Calu3 (cell line): ENCODE results near the gene ELAC1. TPM values are rescaled to one million over a fixed set of nuclear protein-coding genes. Genes with fewer than 3 reads are reported as not detected.

ENCODE experiments used
- BruUV-seq: library from RNA; stranded (reverse); fragments of 400-500 nt; replicated peaks from 2 replicates; lab custom pipeline; 2021; lab: Mats Ljungman, UMichigan
- CTCF ChIA-PET: fragments of 300-600 bp; sonication (Branson Sonifier 250); formaldehyde crosslinking; loops from one replicate; lab custom pipeline; 2022; ENCODE audit warnings: antibody characterized with exemption; lab: Charles Lee
- DNase-seq: peaks from one replicate; pipeline ENCODE4 v3.0.0; 2022
- H3K27ac Mint-ChIP-seq: one replicate; pipeline ENCODE4 v1.8.0; 2022; ENCODE audit warnings: mixed read lengths; ENCODE audit not compliant: unreplicated experiment
- H3K27me3 Mint-ChIP-seq: one replicate; pipeline ENCODE4 v1.8.0; 2022; ENCODE audit warnings: mixed read lengths; ENCODE audit not compliant: unreplicated experiment
- H3K36me3 Mint-ChIP-seq: one replicate; pipeline ENCODE4 v1.8.0; 2022; ENCODE audit warnings: mild to moderate bottlenecking, moderate library complexity, mixed read lengths; ENCODE audit not compliant: insufficient read depth, unreplicated experiment
- H3K4me1 Mint-ChIP-seq: one replicate; pipeline ENCODE4 v1.8.0; 2022; ENCODE audit warnings: mild to moderate bottlenecking, low read depth, mixed read lengths; ENCODE audit not compliant: unreplicated experiment
- H3K4me3 Mint-ChIP-seq: one replicate; pipeline ENCODE4 v1.8.0; 2022; ENCODE audit warnings: mild to moderate bottlenecking, low read depth, moderate library complexity, mixed read lengths; ENCODE audit not compliant: unreplicated experiment
- H3K9me3 Mint-ChIP-seq: one replicate; pipeline ENCODE4 v1.8.0; 2022; ENCODE audit warnings: low read depth, mixed read lengths; ENCODE audit not compliant: unreplicated experiment
- intact Hi-C: fragments of 100-400 bp; cut with micrococcal nuclease; formaldehyde crosslinking; loops from one replicate; pipeline ENCODE4 v1.10.0; 2022; ENCODE audit not compliant: unreplicated experiment
- total RNA-seq: library from RNA; stranded (reverse); gene quantifications from 2 replicates; pipeline ENCODE4 v1.2.3, GENCODE V29; 2022
- TF ChIP-seq, protein P1 (sequence below): fragments of 200-600 bp; IDR thresholded peaks from one replicate; pipeline ENCODE4 v1.8.0; 2022; ENCODE audit warnings: antibody characterized with exemption; ENCODE audit not compliant: unreplicated experiment

The ELAC1 gene
- total RNA-seq, 1 experiment from 2014 or later = 12.4 TPM

- Mint-ChIP-seq H3K27me3 (no peaks in the 10 kb centered on the region), H3K27ac (no peak overlapping the region), H3K4me1 (peaks cover 44% of the 10 kb centered on the region), H3K4me3 (no peak overlapping the region), H3K9me3 (no peaks in the 10 kb centered on the region), H3K36me3 (peaks cover 26% of the 10 kb centered on the region)
- intact Hi-C loops = no loop called here
- BruUV-seq = no TSS peak
- no peak for DNase-seq
- CTCF ChIA-PET = no interaction called here
- TF ChIP-seq, protein P1, sequence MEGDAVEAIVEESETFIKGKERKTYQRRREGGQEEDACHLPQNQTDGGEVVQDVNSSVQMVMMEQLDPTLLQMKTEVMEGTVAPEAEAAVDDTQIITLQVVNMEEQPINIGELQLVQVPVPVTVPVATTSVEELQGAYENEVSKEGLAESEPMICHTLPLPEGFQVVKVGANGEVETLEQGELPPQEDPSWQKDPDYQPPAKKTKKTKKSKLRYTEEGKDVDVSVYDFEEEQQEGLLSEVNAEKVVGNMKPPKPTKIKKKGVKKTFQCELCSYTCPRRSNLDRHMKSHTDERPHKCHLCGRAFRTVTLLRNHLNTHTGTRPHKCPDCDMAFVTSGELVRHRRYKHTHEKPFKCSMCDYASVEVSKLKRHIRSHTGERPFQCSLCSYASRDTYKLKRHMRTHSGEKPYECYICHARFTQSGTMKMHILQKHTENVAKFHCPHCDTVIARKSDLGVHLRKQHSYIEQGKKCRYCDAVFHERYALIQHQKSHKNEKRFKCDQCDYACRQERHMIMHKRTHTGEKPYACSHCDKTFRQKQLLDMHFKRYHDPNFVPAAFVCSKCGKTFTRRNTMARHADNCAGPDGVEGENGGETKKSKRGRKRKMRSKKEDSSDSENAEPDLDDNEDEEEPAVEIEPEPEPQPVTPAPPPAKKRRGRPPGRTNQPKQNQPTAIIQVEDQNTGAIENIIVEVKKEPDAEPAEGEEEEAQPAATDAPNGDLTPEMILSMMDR = no peak
These were observed 69.4 kb downstream of the ELAC1 start for GRCh38 chr18:51037230-51037629.

Other genes starting within 250 kb of the ELAC1 start
- gene MRO, start 148.0 kb upstream of the ELAC1 start, total RNA-seq = not detected in 2 replicates
- 45.6 and 46.1 TPM in 2 replicates for gene ME2, start 88.9 kb upstream of the ELAC1 start, total RNA-seq
- gene SMAD4, start 62.2 kb downstream of the ELAC1 start, total RNA-seq = 78.6 and 96.7 TPM in 2 replicates
- gene MEX3C, start 229.6 kb downstream of the ELAC1 start, total RNA-seq = 71.5 and 86.9 TPM in 2 replicates